Loucy (cell line): ENCODE measurements around the gene KLHL40.

Experiments used
- H2AFZ ChIP-seq: fragments of 200-600 bp; sonication (generic); 2 replicates; pipeline ENCODE4 v1.6.0; 2016; ENCODE audit warnings: antibody characterized with exemption, mild to moderate bottlenecking, low read length, moderate library complexity
- H3F3A ChIP-seq: fragments of 200-600 bp; 2 replicates; pipeline ENCODE4 v1.6.0; 2016; ENCODE audit warnings: antibody characterized with exemption, low read depth, mild to moderate bottlenecking
- H3K27me3 ChIP-seq: fragments of 200-600 bp; sonication (generic); 2 replicates; pipeline ENCODE4 v1.6.1; 2014; ENCODE audit warnings: low read length, mild to moderate bottlenecking; ENCODE audit not compliant: insufficient read depth, poor library complexity, severe bottlenecking
- H3K36me3 ChIP-seq: fragments of 200-600 bp; sonication (generic); 2 replicates; pipeline ENCODE4 v1.6.1; 2016; ENCODE audit warnings: low read length; ENCODE audit not compliant: insufficient read depth
- H3K4me1 ChIP-seq: fragments of 200-600 bp; sonication (generic); 2 replicates; pipeline ENCODE4 v1.5.1; 2014; ENCODE audit warnings: low read length, mild to moderate bottlenecking; ENCODE audit not compliant: insufficient read depth, poor library complexity, severe bottlenecking
- H3K4me2 ChIP-seq: fragments of 200-600 bp; sonication (generic); 2 replicates; pipeline ENCODE4 v1.6.0; 2014; ENCODE audit warnings: antibody characterized with exemption, low read length, low read depth, mild to moderate bottlenecking; ENCODE audit not compliant: poor library complexity, severe bottlenecking
- H3K4me3 ChIP-seq: fragments of 200-600 bp; sonication (generic); 2 replicates; pipeline ENCODE4 v1.5.1; 2014; ENCODE audit warnings: low read length, mild to moderate bottlenecking, mixed read lengths; ENCODE audit not compliant: poor library complexity, severe bottlenecking
- H3K79me2 ChIP-seq: fragments of 200-600 bp; sonication (generic); 2 replicates; pipeline ENCODE4 v1.6.1; 2014; ENCODE audit warnings: low read length; ENCODE audit not compliant: insufficient read depth
- H3K9ac ChIP-seq: fragments of 200-600 bp; sonication (generic); 2 replicates; pipeline ENCODE4 v1.6.0; 2014; ENCODE audit warnings: mild to moderate bottlenecking, low read depth, low read length, moderate library complexity; ENCODE audit not compliant: poor library complexity, severe bottlenecking
- H3K9me2 ChIP-seq: fragments of 200-600 bp; sonication (generic); replicated peaks from 2 replicates; pipeline ENCODE4 v1.6.1; 2016; ENCODE audit warnings: low read depth, low read length, mixed read lengths
- H3K9me3 ChIP-seq: fragments of 200-600 bp; sonication (generic); 2 replicates; pipeline ENCODE4 v1.6.1; 2014; ENCODE audit warnings: mild to moderate bottlenecking, antibody characterized with exemption, low read length, low read depth; ENCODE audit not compliant: insufficient read depth
- H4K20me1 ChIP-seq: fragments of 200-600 bp; sonication (generic); 2 replicates; pipeline ENCODE4 v1.6.0; 2014; ENCODE audit warnings: antibody characterized with exemption, low read length, mild to moderate bottlenecking; ENCODE audit not compliant: insufficient read depth, poor library complexity, severe bottlenecking
- CTCF ChIP-seq: fragments of 200-600 bp; sonication (generic); conservative IDR thresholded peaks from 2 replicates; pipeline ENCODE4 v1.5.1; 2014; ENCODE audit warnings: mild to moderate bottlenecking, antibody characterized with exemption, low read length
- EZH2phosphoT487 ChIP-seq: fragments of 200-600 bp; IDR thresholded peaks from 2 replicates; pipeline ENCODE4 v1.6.1; 2018; ENCODE audit warnings: antibody characterized with exemption, mild to moderate bottlenecking, moderate library complexity, borderline replicate concordance

Gene KLHL40

GRCh38 chr3:42670051-42670576 is 15.2 kb upstream of the KLHL40 start:
- Histone ChIP-seq H3K4me3 (no peak overlapping the region), H3K9ac (no peak overlapping the region), H3K4me1 (no peaks in the 10 kb centered on the region), H3K9me2 (no peaks in the 10 kb centered on the region), H3K9me3 (no peaks in the 10 kb centered on the region), H3K27me3 (no peaks in the 10 kb centered on the region), H3K79me2 (no peaks in the 10 kb centered on the region), H2AFZ (no peak overlapping the region), H3K4me2 (no peak overlapping the region), H4K20me1 (no peaks in the 10 kb centered on the region), H3K36me3 (no peaks in the 10 kb centered on the region), H3F3A (no peaks in the 10 kb centered on the region)
- no peak for TF ChIP-seq CTCF
- TF ChIP-seq EZH2phosphoT487: no peak

- H4K20me1 ChIP-seq: no peaks in the 10 kb centered on the region
- H3K9ac ChIP-seq: no peak overlapping the region
- H3K36me3 ChIP-seq: no peaks in the 10 kb centered on the region
- no peak for TF ChIP-seq CTCF
- no peak for TF ChIP-seq EZH2phosphoT487
- no peak overlapping the region for H3K4me3 ChIP-seq
- H3K4me1 ChIP-seq: no peaks in the 10 kb centered on the region
- H3K79me2 ChIP-seq: no peaks in the 10 kb centered on the region
- H2AFZ ChIP-seq: no peak overlapping the region
- H3K27me3 ChIP-seq: no peaks in the 10 kb centered on the region
- no peaks in the 10 kb centered on the region for H3F3A ChIP-seq
- no peak overlapping the region for H3K4me2 ChIP-seq
- no peaks in the 10 kb centered on the region for H3K9me2 ChIP-seq
- H3K9me3 ChIP-seq: no peaks in the 10 kb centered on the region
These were observed 14.7 kb upstream of the KLHL40 start for GRCh38 chr3:42670670-42671069.

- H3K9ac ChIP-seq: no peak overlapping the region
- no peaks in the 10 kb centered on the region for H3K4me1 ChIP-seq
- H3K4me3 ChIP-seq: no peak overlapping the region
These were observed 12.8 kb upstream of the KLHL40 start for GRCh38 chr3:42672515-42672914.

More at GRCh38 chr3:42672515-42672914, 12.8 kb upstream of the KLHL40 start:
- no peaks in the 10 kb centered on the region for H3K9me2 ChIP-seq
- no peaks in the 10 kb centered on the region for H4K20me1 ChIP-seq
- no peaks in the 10 kb centered on the region for H3K36me3 ChIP-seq
- no peaks in the 10 kb centered on the region for H3K79me2 ChIP-seq
- H3F3A ChIP-seq: no peaks in the 10 kb centered on the region
- H2AFZ ChIP-seq: no peak overlapping the region
- no peak overlapping the region for H3K4me2 ChIP-seq
- no peaks in the 10 kb centered on the region for H3K27me3 ChIP-seq
- no peaks in the 10 kb centered on the region for H3K9me3 ChIP-seq
- TF ChIP-seq CTCF: no peak
- TF ChIP-seq EZH2phosphoT487: no peak
